Nucleus accumbens (tissue), 56 donors: ENCODE data around the gene ZFP36.
A peak's percentile ranks its signal among the peaks of the same experiment; 100 is the strongest.
"Not testable (repeated sequence)": the region's sequence is repeated elsewhere in the genome, so short reads cannot be mapped to it uniquely, and the experiment has no call there.

Experiments used
- DNase-seq, 56 donors: peaks; one replicate each; lab custom pipeline; 2025; lab: John Stamatoyannopoulos, UW

The ZFP36 gene

DNA sequence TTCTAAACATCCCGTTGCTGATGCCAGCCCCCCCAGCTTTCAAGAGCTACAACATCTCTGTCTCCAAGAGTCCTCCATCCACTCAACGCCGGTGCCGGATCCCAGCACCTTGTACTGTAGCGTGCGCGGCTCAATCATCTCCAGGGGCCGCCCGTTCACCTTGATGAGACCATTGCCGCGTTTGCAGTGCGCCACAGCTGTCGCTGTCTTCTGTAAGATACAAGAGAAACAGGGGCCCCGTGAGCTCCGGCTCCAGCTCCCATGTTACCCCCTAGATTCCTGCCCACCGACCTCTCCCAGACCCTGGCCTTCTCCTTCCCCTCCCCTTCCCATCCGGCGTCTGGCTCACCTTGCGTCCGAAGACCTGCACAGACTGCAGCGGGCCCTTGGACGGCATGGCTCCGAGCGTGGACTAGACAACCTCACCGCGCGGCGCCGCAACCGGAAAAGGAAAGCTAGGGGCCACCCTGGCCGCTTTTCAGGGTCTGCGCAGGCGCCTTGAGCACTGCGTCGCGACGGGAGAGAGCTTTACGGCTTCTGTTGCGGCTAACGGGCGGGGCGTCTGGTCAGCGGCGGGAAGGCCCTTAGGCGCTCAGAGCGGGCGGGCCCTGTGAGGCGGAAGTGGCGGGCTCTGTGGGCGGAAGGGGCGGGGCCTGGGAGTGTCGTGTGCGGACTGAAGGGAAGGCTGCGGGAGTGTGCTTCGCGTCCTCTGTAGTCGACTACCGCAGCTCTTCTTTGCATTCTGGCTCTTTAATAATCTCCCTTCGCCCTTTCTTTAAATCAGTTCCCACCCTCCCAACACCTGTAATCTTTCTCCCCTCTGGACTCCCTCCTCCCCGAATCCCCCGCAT, 29.1 kb downstream of the ZFP36 start, which contains the start of gene RPS16:
Gene RPS16, minus strand, starts transcription at position 451 of the 851 bp plus-strand sequence. Its CDS starts 54 bp downstream, at position 397.
- peak; percentile 75 to 99 (median 97) for DNase-seq

- DNase-seq, result no peak
Measured at GRCh38 chr19:39436350-39436716, 29.7 kb downstream of the ZFP36 start.

DNA sequence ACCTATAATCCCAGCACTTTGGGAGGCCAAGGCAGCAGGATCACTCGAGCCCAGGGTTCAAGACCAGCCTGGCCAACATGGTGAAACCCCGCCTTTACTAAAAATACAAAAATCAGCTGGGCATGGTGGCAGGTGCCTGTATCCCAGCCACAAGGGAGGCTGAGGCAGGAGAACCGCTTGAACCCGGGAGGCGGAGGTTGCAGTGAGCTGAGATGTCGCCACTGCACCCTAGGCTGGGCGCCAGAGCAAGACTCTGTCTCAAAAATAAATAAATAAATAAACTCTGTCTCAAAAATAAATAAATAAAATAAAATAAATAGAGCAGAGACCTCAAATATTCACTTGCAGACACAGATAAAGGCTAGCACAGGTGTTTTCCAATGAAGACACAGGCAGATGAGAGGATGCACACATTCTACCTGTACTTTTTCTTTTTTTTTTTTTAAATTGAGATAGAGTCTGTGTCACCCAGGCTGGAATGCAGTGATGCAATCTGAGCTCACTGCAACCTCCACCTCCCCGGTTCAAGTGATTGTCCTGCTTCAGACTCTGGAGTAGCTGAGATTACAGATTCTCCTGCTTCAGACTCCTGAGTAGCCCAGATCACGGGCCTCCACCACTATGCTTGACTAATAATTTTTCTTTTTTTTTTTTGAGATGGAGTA, 31.8 kb downstream of the ZFP36 start:
- DNase-seq, result no peak

- peak in 1 of 56 donors; percentile 39 for DNase-seq
Measured at GRCh38 chr19:39444598-39445195, 38.0 kb downstream of the ZFP36 start.

DNA sequence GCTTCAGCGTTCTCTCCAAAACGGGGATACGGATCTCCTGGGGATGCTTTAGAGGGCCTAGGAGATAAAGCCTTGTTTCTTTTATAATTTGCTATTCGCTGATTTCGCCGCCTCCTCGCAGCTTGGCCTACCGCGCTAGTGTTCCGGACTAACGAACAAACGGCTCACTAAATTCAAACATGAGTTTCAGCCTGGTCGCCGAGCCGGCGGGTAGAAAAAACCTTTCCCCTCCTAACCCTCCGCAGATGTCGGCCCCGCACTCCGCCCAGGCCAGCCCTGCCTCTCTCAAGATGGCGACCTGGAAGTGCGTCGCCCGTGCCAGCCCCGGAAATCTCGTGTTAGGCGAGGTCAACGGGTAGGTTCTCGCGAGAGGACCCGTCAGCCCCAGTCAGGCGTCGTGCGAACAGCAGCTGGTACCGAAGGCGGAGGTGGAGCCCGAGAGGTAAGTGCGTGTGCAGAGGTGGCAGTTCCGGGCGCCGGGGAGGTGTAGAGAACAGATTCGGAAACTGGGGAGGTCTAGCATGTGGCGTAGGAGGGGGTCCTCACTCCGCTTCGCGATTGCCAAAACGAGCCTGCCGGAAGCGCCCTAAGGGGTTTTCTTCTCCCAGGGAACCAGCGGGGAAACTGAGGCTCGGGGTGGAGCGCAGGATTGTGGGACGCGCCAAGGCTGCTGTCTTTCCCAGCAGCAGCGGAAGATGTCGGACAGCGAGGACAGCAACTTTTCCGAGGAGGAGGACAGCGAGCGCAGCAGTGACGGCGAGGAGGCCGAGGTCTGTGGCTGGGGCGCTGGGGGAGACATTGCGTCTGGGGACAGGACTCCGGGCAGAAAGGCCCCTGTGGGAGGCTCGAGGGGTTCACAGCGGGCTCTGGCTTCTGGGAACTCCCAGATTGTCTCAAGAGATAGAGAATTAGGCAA, 38.8 kb downstream of the ZFP36 start, which contains the start of gene SUPT5H:
Gene SUPT5H, plus strand, starts transcription at position 387 of the 916 bp plus-strand sequence. Its CDS starts 309 bp downstream, at position 696.
- DNase-seq, result peak; percentile 48 to 97 (median 90)

DNA sequence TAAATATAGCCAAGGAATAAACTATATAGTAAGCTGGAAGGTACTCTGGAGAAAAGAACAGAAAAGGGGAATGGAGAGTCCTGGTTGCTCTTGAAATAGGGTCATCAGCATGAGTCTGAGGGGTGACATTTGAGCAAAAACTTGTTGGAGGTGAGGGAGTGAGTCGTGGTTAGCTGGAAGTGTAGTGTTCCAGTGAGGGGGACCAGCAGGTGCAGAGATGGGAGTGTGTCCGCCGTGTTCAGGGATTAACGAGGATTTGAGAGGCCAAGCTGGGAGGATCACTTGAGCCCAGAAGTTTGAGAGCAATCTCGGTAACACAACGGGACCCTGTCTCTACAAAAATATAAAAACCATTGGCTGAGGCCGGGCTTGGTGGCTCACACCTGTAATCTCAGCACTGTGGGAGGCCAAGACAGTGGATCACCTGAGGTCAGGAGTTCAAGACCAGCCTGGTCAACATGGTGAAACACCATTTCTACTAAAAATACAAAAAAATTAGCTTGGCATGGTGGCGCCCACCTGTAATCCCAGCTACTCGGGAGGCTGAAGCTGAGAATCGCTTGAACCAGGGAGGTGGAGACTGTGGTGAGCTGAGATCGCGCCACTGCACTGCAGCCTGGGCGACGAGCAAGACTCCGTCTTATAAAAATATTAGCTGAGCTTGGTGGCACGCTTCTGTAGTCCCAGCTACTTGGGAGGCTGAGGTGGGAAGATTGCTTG, 39.9 kb downstream of the ZFP36 start:
- no peak for DNase-seq

GRCh38 chr19:39448271-39448670, 41.6 kb downstream of the ZFP36 start:
- no peak for DNase-seq

DNA sequence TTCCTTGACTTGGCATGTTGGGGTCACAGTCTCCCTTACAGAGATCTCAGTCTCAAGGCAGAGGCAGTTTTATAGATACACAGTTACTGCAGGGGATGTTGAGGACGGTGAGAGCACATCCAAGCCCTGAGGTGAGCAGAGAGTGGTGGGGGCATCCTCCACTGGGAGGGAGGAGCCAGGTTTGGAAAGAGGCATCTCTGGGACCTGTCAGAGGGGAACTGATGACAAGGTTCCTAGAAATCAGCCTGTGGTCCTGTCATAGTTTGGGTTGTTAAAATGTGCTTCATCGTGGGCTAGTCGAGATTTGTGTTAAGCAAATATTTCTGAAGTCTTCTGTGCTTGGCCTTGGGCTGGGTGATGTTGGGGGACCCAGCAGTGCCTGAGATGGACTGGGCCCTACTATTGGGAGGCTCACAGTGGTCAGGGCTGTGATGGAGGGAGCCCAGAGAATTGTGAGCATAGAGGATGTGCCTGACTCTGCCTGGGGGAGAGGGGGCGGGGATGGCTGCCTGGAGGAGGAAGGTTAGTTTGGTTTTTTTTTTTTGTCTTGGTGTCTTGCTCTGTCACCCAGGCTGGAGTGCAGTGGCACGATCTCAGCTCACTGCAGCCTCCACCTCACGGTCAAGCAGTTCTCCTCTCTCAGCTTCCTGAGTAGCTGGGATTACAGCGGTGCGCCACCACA, 42.6 kb downstream of the ZFP36 start:
- DNase-seq, result no peak

DNA sequence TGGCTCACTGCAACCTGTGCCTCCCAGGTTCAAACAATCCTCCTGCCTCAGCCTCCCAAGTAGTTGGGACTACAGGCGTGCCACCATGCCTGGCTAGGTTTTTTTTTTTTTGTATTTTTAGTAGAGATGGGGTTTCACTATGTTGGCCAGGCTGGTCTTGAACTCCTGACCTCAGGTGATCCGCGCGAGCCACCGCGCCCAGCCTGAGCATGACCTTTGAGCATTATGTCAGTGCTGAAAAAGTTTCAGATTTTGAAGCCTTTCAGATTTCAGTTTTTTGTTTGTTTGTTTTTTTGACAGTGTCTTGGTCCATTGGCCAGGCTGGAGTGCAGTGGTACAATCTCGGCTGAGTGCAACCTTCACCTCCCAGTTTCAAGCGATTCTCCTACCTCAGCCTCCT, 44.6 kb downstream of the ZFP36 start:
- not testable (repeated sequence) for DNase-seq
